Lung (tissue), 12 donors: ENCODE measurements around the gene HYLS1. TPM values are rescaled to one million over a fixed set of nuclear protein-coding genes. Genes with fewer than 3 reads are reported as not detected.

ENCODE experiments used
- ATAC-seq: fragments of 200-7000 bp; cut with Tn5 transposase; one replicate; pipeline ENCODE4 v1.9.1; 2020; ENCODE audit warnings: moderate number of reproducible peaks; ENCODE audit not compliant: insufficient read depth, low FRiP score
- DNase-seq, 3 donors: peaks; one replicate each; pipeline ENCODE4 v3.0.0-alpha.2; 2013 to 2017
- H3K27ac ChIP-seq, 2 donors: one replicate each; pipeline ENCODE4 v1.5.1; 2013; ENCODE audit warnings: mild to moderate bottlenecking in 2 of 2, moderate library complexity in 2 of 2, control low read depth in 1 of 2, inconsistent platforms in 1 of 2, low read depth in 1 of 2, low read length in 1 of 2
- H3K27me3 ChIP-seq, 3 donors: one replicate each; pipeline ENCODE4 v1.5.1; 2013; ENCODE audit warnings: low read length in 2 of 3; ENCODE audit not compliant: control insufficient read depth in 3 of 3, insufficient read depth in 3 of 3
- H3K36me3 ChIP-seq, 4 donors: one replicate each; pipeline ENCODE4 v1.5.1; 2013; ENCODE audit warnings: low read length in 4 of 4, mild to moderate bottlenecking in 1 of 4, moderate library complexity in 1 of 4; ENCODE audit not compliant: control insufficient read depth in 4 of 4, insufficient read depth in 4 of 4
- H3K4me1 ChIP-seq, 5 donors: one replicate each; pipeline ENCODE4 v1.5.1; 2013; ENCODE audit warnings: low read length in 5 of 5, mild to moderate bottlenecking in 2 of 5, moderate library complexity in 1 of 5; ENCODE audit not compliant: control insufficient read depth in 5 of 5, insufficient read depth in 5 of 5
- H3K4me3 ChIP-seq: one replicate; pipeline ENCODE4 v1.5.1; 2013; ENCODE audit warnings: mild to moderate bottlenecking, control low read depth, moderate library complexity
- H3K9ac ChIP-seq, 2 donors: one replicate each; pipeline ENCODE4 v1.5.1; 2013; ENCODE audit warnings: low read length in 2 of 2, control low read depth in 1 of 2; ENCODE audit not compliant: insufficient read depth in 1 of 2
- H3K9me3 ChIP-seq, 4 donors: one replicate each; pipeline ENCODE4 v1.5.1; 2013; ENCODE audit warnings: low read length in 3 of 4, mild to moderate bottlenecking in 1 of 4, moderate library complexity in 1 of 4; ENCODE audit not compliant: control insufficient read depth in 4 of 4, insufficient read depth in 3 of 4
- CTCF ChIP-seq: IDR thresholded peaks from 2 replicates; pipeline ENCODE4 v1.5.1; 2012; ENCODE audit warnings: mild to moderate bottlenecking; ENCODE audit errors: control extremely low read depth, extremely low read depth
- WGBS, 2 donors: extraction: QIAGEN DNeasy Blood & Tissue Kit; methylation state at CpG; one replicate each; pipeline ENCODE4 v1.1.7; 2013; 5-methylcytosine and 5-hydroxymethylcytosine counted together
- polyA plus RNA-seq, 2 donors: library from polyadenylated mRNA; stranded (reverse); fragments of 200-250 nt; gene quantifications; one replicate each; pipeline ENCODE4 v1.2.1, GENCODE V29; 2013
- total RNA-seq, 2 donors: library from RNA; depleted of rRNA in 1 of 2; stranded (reverse); fragments of >200 nt in 1 of 2; gene quantifications; one replicate each; pipeline ENCODE4 v1.2.1, GENCODE V29; 2014 to 2021
- donor health status: control.
- donor health status: control.
- donor health status: Bipolar disorder and iron deficiency.
- donor health status: healthy.
- donor health status: DM: yes; HTN: yes; CAD: no.

The HYLS1 gene
- total and polyA plus RNA-seq, 4 donors, result 1.5 to 2.6 (median 2.0) TPM

- no peak for DNase-seq
- H3K27me3 ChIP-seq, result no peaks in the 10 kb centered on the region
- peaks cover 0 to 1% (median 0%) of the 10 kb centered on the region in 5 donors for H3K4me1 ChIP-seq
- no peak overlapping the region for H3K27ac ChIP-seq
- no peak overlapping the region for H3K9ac ChIP-seq
- TF ChIP-seq CTCF, result no peak
- 73 to 87% methylated on average over 8 of the region's 8 CpGs for WGBS, 2 donors
- H3K9me3 ChIP-seq, result no peaks in the 10 kb centered on the region
- no peaks in the 10 kb centered on the region for H3K36me3 ChIP-seq
- ATAC-seq, result no peak
- H3K4me3 ChIP-seq, result no peak overlapping the region
Measured at GRCh38 chr11:125883375-125883774, 4.1 kb upstream of the HYLS1 start.

GRCh38 chr11:125886997-125887372 lies 483 bp upstream of the HYLS1 start:
- Histone ChIP-seq H3K9me3 (no peaks in the 10 kb centered on the region), H3K27ac (peak overlapping the region; percentile 95 to 99), H3K4me1 (peaks cover 0 to 3% (median 0%) of the 10 kb centered on the region in 5 donors), H3K36me3 (peaks cover 0 to 1% (median 0%) of the 10 kb centered on the region in 4 donors), H3K9ac (no peak overlapping the region), H3K4me3 (peak overlapping the region; percentile 10), H3K27me3 (no peaks in the 10 kb centered on the region)
- peak in 1 of 3 donors; percentile 28 for DNase-seq
- peak; percentile 30 for ATAC-seq
- no peak for TF ChIP-seq CTCF
- WGBS, 2 donors, result 13 to 33% methylated on average over 24 of the region's 24 CpGs

- DNase-seq, result no peak
- 61 to 71% methylated on average over 3 of the region's 3 CpGs for WGBS, 2 donors
- no peak overlapping the region for H3K27ac ChIP-seq
- no peak for TF ChIP-seq CTCF
- H3K36me3 ChIP-seq, result peaks cover 2 to 17% (median 7%) of the 10 kb centered on the region in 4 donors
- no peaks in the 10 kb centered on the region for H3K27me3 ChIP-seq
- H3K4me1 ChIP-seq, result peaks cover 0 to 3% (median 0%) of the 10 kb centered on the region in 5 donors
- no peak overlapping the region for H3K4me3 ChIP-seq
- H3K9ac ChIP-seq, result no peak overlapping the region
- no peaks in the 10 kb centered on the region for H3K9me3 ChIP-seq
- ATAC-seq, result no peak
Measured at GRCh38 chr11:125890447-125891100, 3.1 kb downstream of the HYLS1 start.

GRCh38 chr11:125892071-125892470 lies 4.6 kb downstream of the HYLS1 start:
- DNase-seq (no peak), ATAC-seq (no peak)
- H3K4me3 ChIP-seq, result no peak overlapping the region
- peaks cover 3 to 22% (median 9%) of the 10 kb centered on the region in 4 donors for H3K36me3 ChIP-seq
- peaks cover 0 to 3% (median 0%) of the 10 kb centered on the region in 5 donors for H3K4me1 ChIP-seq
- H3K27ac ChIP-seq, result no peak overlapping the region
- no peak for TF ChIP-seq CTCF
- H3K27me3 ChIP-seq, result no peaks in the 10 kb centered on the region
- H3K9ac ChIP-seq, result no peak overlapping the region
- H3K9me3 ChIP-seq, result no peaks in the 10 kb centered on the region
